Breast epithelium (tissue), 4 donors: ENCODE data around the gene PSMB2. TPM values are rescaled to one million over a fixed set of nuclear protein-coding genes. Genes with fewer than 3 reads are reported as not detected.

ENCODE experiments used
- DNase-seq, 2 donors: peaks; one replicate each; pipeline ENCODE4 v3.0.0-alpha.2; 2019; ENCODE audit warnings: low spot score in 2 of 2
- H3K27ac ChIP-seq, 2 donors: fragments of 200-600 bp; sonication (generic) in 1 of 2; one replicate each; pipeline ENCODE4 v1.5.1; 2016 to 2019; ENCODE audit warnings: mild to moderate bottlenecking in 1 of 2
- H3K27me3 ChIP-seq, 2 donors: fragments of 200-600 bp; sonication (generic) in 1 of 2; one replicate each; pipeline versions ENCODE4 v1.5.1 to v1.6.0; 2017 to 2019; ENCODE audit warnings: control low read depth in 1 of 2, mild to moderate bottlenecking in 1 of 2
- H3K36me3 ChIP-seq: fragments of 200-600 bp; one replicate; pipeline ENCODE4 v1.5.1; 2019
- H3K4me1 ChIP-seq, 2 donors: fragments of 200-600 bp; sonication (generic); one replicate each; pipeline ENCODE4 v1.5.1; 2016 to 2019; ENCODE audit warnings: control low read depth in 1 of 2
- H3K4me3 ChIP-seq, 3 donors: fragments of 200-600 bp; sonication (generic); 1 replicate in 2 of 3; 2 replicates in 1 of 3; pipeline ENCODE4 v1.5.1; 2016 to 2019; ENCODE audit warnings: mild to moderate bottlenecking in 3 of 3, moderate library complexity in 2 of 3
- H3K9me3 ChIP-seq, 2 donors: fragments of 200-600 bp; sonication (generic) in 1 of 2; one replicate each; pipeline ENCODE4 v1.5.1; 2016 to 2019; ENCODE audit warnings: control low read depth in 1 of 2
- CTCF ChIP-seq, 3 donors: fragments of 450-650 bp; IDR thresholded peaks; one replicate each; pipeline ENCODE4 v1.5.1; 2016 to 2017; ENCODE audit warnings: antibody characterized with exemption in 3 of 3, mild to moderate bottlenecking in 3 of 3, moderate library complexity in 3 of 3
- POLR2A ChIP-seq: fragments of 450-650 bp; IDR thresholded peaks from one replicate; pipeline ENCODE4 v1.6.1; 2016; ENCODE audit warnings: antibody characterized with exemption, mild to moderate bottlenecking, moderate library complexity
- POLR2AphosphoS5 ChIP-seq, 3 donors: sonication (generic); formaldehyde crosslinking; IDR thresholded peaks; one replicate each; pipeline ENCODE4 v1.6.1; 2017; ENCODE audit warnings: antibody characterized with exemption in 3 of 3
- intact Hi-C: fragments of 100-400 bp; cut with DNase I; formaldehyde crosslinking; loops from one replicate; pipeline ENCODE4 v1.15.1; 2023; ENCODE audit warnings: low total_unique reads
- total RNA-seq, 3 donors: library from RNA; depleted of rRNA; stranded (reverse); fragments of >200 nt; gene quantifications; one replicate each; pipeline ENCODE4 v1.1.0, GENCODE V29; 2016

PSMB2 gene
- total RNA-seq, 3 donors from 2014 or later, result 26.7 to 31.8 (median 31.5) TPM

GRCh38 chr1:35633547-35633946 lies 7.8 kb downstream of the PSMB2 start:
- no peak for TF ChIP-seq POLR2AphosphoS5 (IDR thresholded peaks at IDR 0.05)
- Histone ChIP-seq H3K4me1 (peaks cover 0 to 3% of the 10 kb centered on the region in 2 donors), H3K4me3 (no peak overlapping the region), H3K27me3 (no peaks in the 10 kb centered on the region), H3K36me3 (peaks cover 8% of the 10 kb centered on the region), H3K9me3 (no peaks in the 10 kb centered on the region), H3K27ac (no peak overlapping the region)
- no peak for DNase-seq
- intact Hi-C loops, result no loop called here

GRCh38 chr1:35631396-35631795 lies 9.9 kb downstream of the PSMB2 start:
- intact Hi-C loops, result no loop called here
- Histone ChIP-seq H3K36me3 (peaks cover 8% of the 10 kb centered on the region), H3K9me3 (no peaks in the 10 kb centered on the region), H3K27ac (no peak overlapping the region), H3K27me3 (no peaks in the 10 kb centered on the region), H3K4me3 (no peak overlapping the region), H3K4me1 (no peaks in the 10 kb centered on the region)
- DNase-seq, result no peak
- TF ChIP-seq CTCF (IDR thresholded peaks at IDR 0.05), result no peak
- TF ChIP-seq POLR2A, result no peak
- TF ChIP-seq POLR2AphosphoS5 (IDR thresholded peaks at IDR 0.05), result no peak

- Histone ChIP-seq H3K27me3 (no peaks in the 10 kb centered on the region), H3K4me3 (no peak overlapping the region), H3K9me3 (no peaks in the 10 kb centered on the region), H3K27ac (no peak overlapping the region), H3K36me3 (peaks cover 8% of the 10 kb centered on the region), H3K4me1 (no peaks in the 10 kb centered on the region)
- TF ChIP-seq POLR2A (no peak), CTCF (IDR thresholded peaks at IDR 0.05) (no peak), POLR2AphosphoS5 (IDR thresholded peaks at IDR 0.05) (no peak)
- intact Hi-C loops, result no loop called here
- no peak for DNase-seq
Measured at GRCh38 chr1:35629051-35629450, 12.3 kb downstream of the PSMB2 start.

GRCh38 chr1:35623832-35624231 lies 17.5 kb downstream of the PSMB2 start:
- Histone ChIP-seq H3K36me3 (no peaks in the 10 kb centered on the region), H3K4me3 (no peak overlapping the region), H3K9me3 (no peaks in the 10 kb centered on the region), H3K27me3 (no peaks in the 10 kb centered on the region), H3K27ac (no peak overlapping the region), H3K4me1 (no peaks in the 10 kb centered on the region)
- no peak for DNase-seq
- TF ChIP-seq POLR2AphosphoS5 (IDR thresholded peaks at IDR 0.05), result no peak
- TF ChIP-seq CTCF (IDR thresholded peaks at IDR 0.05), result no peak
- TF ChIP-seq POLR2A, result no peak
- intact Hi-C loops, result no loop called here

GRCh38 chr1:35622510-35623178 lies 18.7 kb downstream of the PSMB2 start:
- no peaks in the 10 kb centered on the region for H3K9me3 ChIP-seq
- H3K4me3 ChIP-seq, result no peak overlapping the region
- no peak overlapping the region for H3K27ac ChIP-seq
- no peak for DNase-seq
- no peaks in the 10 kb centered on the region for H3K4me1 ChIP-seq
- TF ChIP-seq POLR2A (no peak), CTCF (IDR thresholded peaks at IDR 0.05) (no peak)
- H3K27me3 ChIP-seq, result no peaks in the 10 kb centered on the region
- no peaks in the 10 kb centered on the region for H3K36me3 ChIP-seq
- intact Hi-C loops, result no loop called here
